WTC11 (cell line): ENCODE data around the gene ATL1.

Source experiments
- CTCF ChIP-seq: fragments of 200-600 bp; IDR thresholded peaks from 2 replicates; pipeline ENCODE4 v1.8.0; 2022; ENCODE audit warnings: antibody characterized with exemption
- E2F5 ChIP-seq: sonication (generic); formaldehyde crosslinking; IDR thresholded peaks from 2 replicates; pipeline ENCODE4 v1.8.1; 2022; ENCODE audit warnings: mild to moderate bottlenecking, moderate library complexity, missing genetic modification reagents
- EMX1 ChIP-seq: fragments of 250-450 bp; sonication (Bioruptor Pico); IDR thresholded peaks from 2 replicates; pipeline ENCODE4 v1.8.0; 2021; ENCODE audit warnings: mild to moderate bottlenecking
- ESRRA ChIP-seq: sonication (generic); formaldehyde crosslinking; IDR thresholded peaks from 2 replicates; pipeline ENCODE4 v1.8.1; 2022; ENCODE audit warnings: mild to moderate bottlenecking, missing genetic modification reagents, borderline replicate concordance
- MAX ChIP-seq: sonication (generic); formaldehyde crosslinking; IDR thresholded peaks from 2 replicates; pipeline ENCODE4 v1.8.0; 2022; ENCODE audit warnings: mild to moderate bottlenecking, missing genetic modification reagents
- NFYB ChIP-seq: sonication (generic); formaldehyde crosslinking; conservative IDR thresholded peaks from 2 replicates; pipeline ENCODE4 v1.8.0; 2022; ENCODE audit warnings: low read depth, missing genetic modification reagents
- NR2C2 ChIP-seq: sonication (generic); formaldehyde crosslinking; IDR thresholded peaks from 2 replicates; pipeline ENCODE4 v1.8.0; 2022; ENCODE audit warnings: mild to moderate bottlenecking, missing genetic modification reagents
- NR3C1 ChIP-seq: sonication (generic); formaldehyde crosslinking; conservative IDR thresholded peaks from 2 replicates; pipeline ENCODE4 v1.8.1; 2023; ENCODE audit warnings: low read depth, mild to moderate bottlenecking, missing genetic modification reagents
- PRDM15 ChIP-seq: sonication (generic); formaldehyde crosslinking; IDR thresholded peaks from 2 replicates; pipeline ENCODE4 v1.8.0; 2022; ENCODE audit warnings: missing genetic modification reagents
- RELA ChIP-seq: sonication (generic); formaldehyde crosslinking; IDR thresholded peaks from 2 replicates; pipeline ENCODE4 v1.8.1; 2022; ENCODE audit warnings: missing genetic modification reagents, mild to moderate bottlenecking, borderline replicate concordance
- SP1 ChIP-seq: sonication (generic); formaldehyde crosslinking; conservative IDR thresholded peaks from 2 replicates; pipeline ENCODE4 v1.8.1; 2022; ENCODE audit warnings: missing genetic modification reagents
- TEAD4 ChIP-seq: sonication (generic); formaldehyde crosslinking; IDR thresholded peaks from 2 replicates; pipeline ENCODE4 v1.8.0; 2022; ENCODE audit warnings: mild to moderate bottlenecking, missing genetic modification reagents

GRCh38 chr14:50600849-50601248 lies 40.9 kb downstream of the ATL1 start:
- TF ChIP-seq CTCF (no peak), E2F5 (no peak), EMX1 (CRISPR knock-in tag) (no peak), NFYB (CRISPR knock-in tag) (no peak), TEAD4 (CRISPR knock-in tag) (no peak), ESRRA (CRISPR knock-in tag) (no peak), PRDM15 (CRISPR knock-in tag) (no peak), RELA (CRISPR knock-in tag) (no peak), NR3C1 (CRISPR knock-in tag) (no peak), NR2C2 (CRISPR knock-in tag) (no peak), MAX (no peak), SP1 (CRISPR knock-in tag) (no peak)
